Vagina (tissue), 2 donors: ENCODE measurements around the gene TSPAN9. TPM values are rescaled to one million over a fixed set of nuclear protein-coding genes. Genes with fewer than 3 reads are reported as not detected.

Experiments used
- DNase-seq, 2 donors: peaks; one replicate each; pipeline ENCODE4 v3.0.0-alpha.2; 2017; ENCODE audit errors: extremely low spot score in 2 of 2
- H3K27ac ChIP-seq: fragments of 200-600 bp; sonication (generic); one replicate; pipeline ENCODE4 v1.5.1; 2019
- H3K27me3 ChIP-seq: fragments of 200-600 bp; sonication (generic); one replicate; pipeline ENCODE4 v1.5.1; 2019
- H3K36me3 ChIP-seq, 2 donors: fragments of 200-600 bp; sonication (generic); one replicate each; pipeline ENCODE4 v1.5.1; 2017 to 2019
- H3K4me1 ChIP-seq: fragments of 200-600 bp; sonication (generic); one replicate; pipeline ENCODE4 v1.5.1; 2019
- H3K4me3 ChIP-seq, 2 donors: fragments of 200-600 bp; sonication (generic); 1 replicate in 1 of 2; 2 replicates in 1 of 2; pipeline ENCODE4 v1.5.1; 2016 to 2019
- H3K9me3 ChIP-seq: fragments of 200-600 bp; sonication (generic); one replicate; pipeline ENCODE4 v1.5.1; 2019
- CTCF ChIP-seq, 3 experiments: fragments of 450-650 bp in 2 of 3; fragments of 200-600 bp in 1 of 3; sonication (generic) in 1 of 3; IDR thresholded peaks; one replicate each; pipeline ENCODE4 v1.5.1; 2017 to 2019; ENCODE audit warnings: antibody characterized with exemption in 3 of 3, mild to moderate bottlenecking in 2 of 3, moderate library complexity in 2 of 3
- POLR2A ChIP-seq, 2 donors: fragments of 450-650 bp; IDR thresholded peaks; one replicate each; pipeline ENCODE4 v1.6.1; 2017; ENCODE audit warnings: antibody characterized with exemption in 2 of 2, mild to moderate bottlenecking in 2 of 2, moderate library complexity in 2 of 2
- POLR2AphosphoS5 ChIP-seq, 2 donors: sonication (generic); formaldehyde crosslinking; IDR thresholded peaks; one replicate each; pipeline ENCODE4 v1.9.0; 2017; ENCODE audit warnings: antibody characterized with exemption in 2 of 2, mild to moderate bottlenecking in 2 of 2, low read depth in 1 of 2; ENCODE audit not compliant: insufficient read depth in 1 of 2
- intact Hi-C: fragments of 100-400 bp; cut with DNase I; formaldehyde crosslinking; loops from one replicate; pipeline ENCODE4 v1.15.1; 2023
- total RNA-seq: library from RNA; depleted of rRNA; stranded (reverse); fragments of >200 nt; gene quantifications from one replicate; pipeline ENCODE4 v1.2.3, GENCODE V29; 2016

The TSPAN9 gene
- total RNA-seq, 1 donor from 2014 or later: 32.2 TPM

GRCh38 chr12:3255057-3255456 lies 177.9 kb downstream of the TSPAN9 start:
- no peaks in the 10 kb centered on the region for H3K27me3 ChIP-seq
- DNase-seq: no peak
- intact Hi-C loops: no loop called here
- TF ChIP-seq POLR2A (IDR thresholded peaks at IDR 0.05) (no peak), POLR2AphosphoS5 (IDR thresholded peaks at IDR 0.05; ENCODE audit: insufficient read depth in 1 of 2, low read depth in 1 of 2) (no peak), CTCF (IDR thresholded peaks at IDR 0.05) (no peak)
- no peak overlapping the region for H3K27ac ChIP-seq
- H3K9me3 ChIP-seq: no peaks in the 10 kb centered on the region
- no peaks in the 10 kb centered on the region for H3K36me3 ChIP-seq
- H3K4me1 ChIP-seq: peaks cover 29% of the 10 kb centered on the region
- H3K4me3 ChIP-seq: no peak overlapping the region

GRCh38 chr12:3256103-3256631 lies 179.0 kb downstream of the TSPAN9 start:
- H3K36me3 ChIP-seq: no peaks in the 10 kb centered on the region
- intact Hi-C loops: no loop called here
- no peak overlapping the region for H3K4me3 ChIP-seq
- TF ChIP-seq POLR2AphosphoS5 (IDR thresholded peaks at IDR 0.05; ENCODE audit: insufficient read depth in 1 of 2, low read depth in 1 of 2) (no peak), POLR2A (IDR thresholded peaks at IDR 0.05) (no peak), CTCF (IDR thresholded peaks at IDR 0.05) (no peak)
- DNase-seq: no peak
- no peaks in the 10 kb centered on the region for H3K27me3 ChIP-seq
- no peaks in the 10 kb centered on the region for H3K9me3 ChIP-seq
- H3K4me1 ChIP-seq: peaks cover 29% of the 10 kb centered on the region
- no peak overlapping the region for H3K27ac ChIP-seq

GRCh38 chr12:3257411-3257810 lies 180.2 kb downstream of the TSPAN9 start:
- no peak for DNase-seq
- peaks cover 25% of the 10 kb centered on the region for H3K4me1 ChIP-seq
- no peak for TF ChIP-seq POLR2AphosphoS5 (IDR thresholded peaks at IDR 0.05; ENCODE audit: insufficient read depth in 1 of 2, low read depth in 1 of 2)
- TF ChIP-seq POLR2A (IDR thresholded peaks at IDR 0.05): no peak
- no peak for TF ChIP-seq CTCF (IDR thresholded peaks at IDR 0.05)
- H3K36me3 ChIP-seq: no peaks in the 10 kb centered on the region
- intact Hi-C loops: no loop called here
- H3K27me3 ChIP-seq: no peaks in the 10 kb centered on the region
- H3K4me3 ChIP-seq: no peak overlapping the region
- no peaks in the 10 kb centered on the region for H3K9me3 ChIP-seq
- no peak overlapping the region for H3K27ac ChIP-seq

- H3K4me3 ChIP-seq: no peak overlapping the region
- intact Hi-C loops: loop anchor here (5.0 kb wide), 1 partner anchor 33 kb away; no protein-coding TSS in a partner anchor
- TF ChIP-seq POLR2A (IDR thresholded peaks at IDR 0.05) (no peak), CTCF (IDR thresholded peaks at IDR 0.05) (no peak), POLR2AphosphoS5 (IDR thresholded peaks at IDR 0.05; ENCODE audit: insufficient read depth in 1 of 2, low read depth in 1 of 2) (no peak)
These were observed 182.8 kb downstream of the TSPAN9 start for GRCh38 chr12:3259973-3260372.

GRCh38 chr12:3261782-3262359 lies 184.7 kb downstream of the TSPAN9 start:
- intact Hi-C loops: loop anchor here (5.0 kb wide), 1 partner anchor 35 kb away; no protein-coding TSS in a partner anchor
- no peak for DNase-seq
- Histone ChIP-seq H3K27ac (no peak overlapping the region), H3K4me1 (peaks cover 11% of the 10 kb centered on the region), H3K9me3 (no peaks in the 10 kb centered on the region), H3K4me3 (no peak overlapping the region), H3K36me3 (no peaks in the 10 kb centered on the region), H3K27me3 (no peaks in the 10 kb centered on the region)
- TF ChIP-seq CTCF (IDR thresholded peaks at IDR 0.05): no peak
- TF ChIP-seq POLR2A (IDR thresholded peaks at IDR 0.05): no peak
- no peak for TF ChIP-seq POLR2AphosphoS5 (IDR thresholded peaks at IDR 0.05; ENCODE audit: insufficient read depth in 1 of 2, low read depth in 1 of 2)

More at GRCh38 chr12:3259973-3260372, 182.8 kb downstream of the TSPAN9 start:
- Histone ChIP-seq H3K27ac (no peak overlapping the region), H3K4me1 (peaks cover 11% of the 10 kb centered on the region), H3K9me3 (no peaks in the 10 kb centered on the region), H3K27me3 (no peaks in the 10 kb centered on the region), H3K36me3 (no peaks in the 10 kb centered on the region)
- no peak for DNase-seq
